ENCODE results near the gene MED12L.

DNA sequence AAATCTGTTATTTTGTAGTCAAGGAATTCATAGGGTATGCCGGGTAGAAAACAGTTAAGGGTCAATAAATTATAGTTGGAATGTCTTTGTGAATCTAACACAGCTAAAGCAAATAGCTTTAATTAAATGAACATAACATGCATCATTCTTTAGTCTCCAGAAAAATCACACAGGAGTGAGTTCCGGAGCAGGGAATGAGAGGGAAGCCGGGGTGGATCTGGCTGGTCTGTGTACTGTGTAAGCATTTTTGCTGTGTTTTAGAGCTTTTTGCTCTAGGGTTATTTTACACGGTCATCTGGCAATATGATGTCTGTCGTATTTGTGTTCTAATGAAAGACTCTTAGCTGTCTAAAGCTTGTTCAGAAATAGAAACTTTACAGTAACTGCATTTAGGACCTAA is 57.5 kb downstream of the MED12L start:
- TF ChIP-seq, protein P1, sequence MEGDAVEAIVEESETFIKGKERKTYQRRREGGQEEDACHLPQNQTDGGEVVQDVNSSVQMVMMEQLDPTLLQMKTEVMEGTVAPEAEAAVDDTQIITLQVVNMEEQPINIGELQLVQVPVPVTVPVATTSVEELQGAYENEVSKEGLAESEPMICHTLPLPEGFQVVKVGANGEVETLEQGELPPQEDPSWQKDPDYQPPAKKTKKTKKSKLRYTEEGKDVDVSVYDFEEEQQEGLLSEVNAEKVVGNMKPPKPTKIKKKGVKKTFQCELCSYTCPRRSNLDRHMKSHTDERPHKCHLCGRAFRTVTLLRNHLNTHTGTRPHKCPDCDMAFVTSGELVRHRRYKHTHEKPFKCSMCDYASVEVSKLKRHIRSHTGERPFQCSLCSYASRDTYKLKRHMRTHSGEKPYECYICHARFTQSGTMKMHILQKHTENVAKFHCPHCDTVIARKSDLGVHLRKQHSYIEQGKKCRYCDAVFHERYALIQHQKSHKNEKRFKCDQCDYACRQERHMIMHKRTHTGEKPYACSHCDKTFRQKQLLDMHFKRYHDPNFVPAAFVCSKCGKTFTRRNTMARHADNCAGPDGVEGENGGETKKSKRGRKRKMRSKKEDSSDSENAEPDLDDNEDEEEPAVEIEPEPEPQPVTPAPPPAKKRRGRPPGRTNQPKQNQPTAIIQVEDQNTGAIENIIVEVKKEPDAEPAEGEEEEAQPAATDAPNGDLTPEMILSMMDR (IDR thresholded peaks at IDR 0.05): no peak
- TF ChIP-seq POLR2A (IDR thresholded peaks at IDR 0.05): no peak

Measured in Peyer's patch (tissue), 4 donors.